WERI-Rb-1 (cell line): Measurements from ENCODE around the gene CCL13.

Experiments used
- DNase-seq: peaks from one replicate; pipeline ENCODE4 v3.0.0-alpha.2; 2020
- H3K27ac ChIP-seq: fragments of 250-450 bp; sonication (Bioruptor Pico); 2 replicates; pipeline ENCODE4 v1.5.1; 2020; ENCODE audit warnings: mild to moderate bottlenecking, moderate library complexity
- H3K27me3 ChIP-seq: fragments of 250-450 bp; sonication (Bioruptor Pico); 2 replicates; pipeline ENCODE4 v1.5.1; 2021; ENCODE audit warnings: mild to moderate bottlenecking, low read depth, moderate library complexity; ENCODE audit not compliant: insufficient read depth, severe bottlenecking
- H3K36me3 ChIP-seq: fragments of 250-450 bp; sonication (Bioruptor Pico); 2 replicates; pipeline ENCODE4 v1.5.1; 2020; ENCODE audit warnings: mild to moderate bottlenecking, moderate library complexity
- H3K4me3 ChIP-seq: 2 replicates; pipeline ENCODE4 v1.5.1; 2011; ENCODE audit warnings: low read depth, mild to moderate bottlenecking, control low read depth, low read length
- H3K9me3 ChIP-seq: fragments of 250-450 bp; sonication (Bioruptor Pico); 2 replicates; pipeline ENCODE4 v1.5.1; 2021; ENCODE audit warnings: mild to moderate bottlenecking, moderate library complexity; ENCODE audit not compliant: severe bottlenecking
- CTCF ChIP-seq: IDR thresholded peaks from 2 replicates; pipeline ENCODE4 v1.5.1; 2011; ENCODE audit warnings: low read depth, mild to moderate bottlenecking, control low read depth, inconsistent platforms, low read length

The CCL13 gene

GRCh38 chr17:34384822-34385605 lies 28.7 kb downstream of the CCL13 start:
- Histone ChIP-seq H3K27me3 (peaks cover 22% of the 10 kb centered on the region), H3K9me3 (no peaks in the 10 kb centered on the region), H3K36me3 (no peaks in the 10 kb centered on the region), H3K4me3 (no peak overlapping the region), H3K27ac (no peak overlapping the region)
- no peak for TF ChIP-seq CTCF
- DNase-seq, result no peak

DNA sequence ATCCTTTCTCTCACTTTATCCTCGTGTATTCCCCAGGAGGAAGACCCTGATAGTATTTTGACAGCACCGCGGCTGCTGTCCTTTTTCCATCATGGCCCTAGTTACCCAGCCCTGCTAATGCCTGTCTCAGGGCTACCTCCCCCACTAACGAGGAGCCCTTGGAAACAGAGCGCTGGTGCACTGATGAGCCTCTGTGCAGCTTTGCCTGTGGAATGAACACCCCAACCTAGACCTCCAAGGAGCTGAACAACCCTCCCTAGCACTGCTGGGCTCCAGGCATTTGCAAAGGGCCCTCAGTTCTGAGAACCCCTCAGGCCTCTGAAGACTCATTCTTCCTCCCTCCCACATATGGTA lies 30.0 kb downstream of the CCL13 start:
- TF ChIP-seq CTCF, result no peak
- no peaks in the 10 kb centered on the region for H3K9me3 ChIP-seq
- H3K27me3 ChIP-seq, result peaks cover 14% of the 10 kb centered on the region
- H3K4me3 ChIP-seq, result no peak overlapping the region
- DNase-seq, result no peak
- H3K36me3 ChIP-seq, result no peaks in the 10 kb centered on the region
- H3K27ac ChIP-seq, result no peak overlapping the region

DNA sequence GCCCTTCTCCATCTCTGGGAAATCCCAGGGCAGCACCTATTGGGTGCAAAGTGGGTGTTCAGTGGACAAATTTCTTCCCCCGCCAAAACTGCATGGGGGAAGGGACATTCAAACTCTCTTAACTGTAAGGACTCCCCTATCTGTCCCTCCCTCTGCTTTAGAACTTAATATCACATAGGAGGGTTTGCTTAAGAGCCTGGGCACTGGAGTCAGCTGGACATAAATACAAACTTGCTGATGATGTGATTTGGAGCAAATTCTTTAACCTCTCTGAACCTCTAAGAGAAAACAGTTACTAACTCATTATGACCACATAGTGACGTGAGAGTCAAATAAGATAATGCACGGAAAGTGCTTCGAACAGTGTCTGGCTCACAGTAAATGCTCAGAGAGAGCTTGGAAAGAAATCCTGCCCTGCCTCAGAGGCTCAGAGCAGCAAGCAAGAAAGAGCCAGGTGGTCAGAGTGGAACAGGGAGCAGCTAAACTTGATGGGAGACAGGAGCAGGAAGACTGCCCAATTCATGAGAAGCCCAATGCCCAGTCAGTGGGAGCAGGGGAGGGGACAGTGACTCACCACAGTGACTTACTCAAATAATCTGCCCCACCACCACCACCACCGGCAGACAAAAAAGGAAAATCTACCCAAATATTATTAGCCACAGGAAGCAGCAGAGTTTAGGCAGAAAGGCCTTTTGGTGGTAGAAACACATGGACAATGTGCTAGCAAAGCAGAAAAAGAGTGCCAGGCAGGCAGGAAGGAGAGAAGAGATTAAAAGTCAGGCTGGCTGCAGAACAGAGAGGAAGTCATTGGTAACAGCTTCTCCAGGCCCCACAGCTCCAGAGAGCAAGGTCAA lies 30.6 kb downstream of the CCL13 start:
- Histone ChIP-seq H3K36me3 (no peaks in the 10 kb centered on the region), H3K9me3 (no peaks in the 10 kb centered on the region), H3K4me3 (no peak overlapping the region), H3K27me3 (peaks cover 14% of the 10 kb centered on the region), H3K27ac (no peak overlapping the region)
- TF ChIP-seq CTCF, result no peak
- no peak for DNase-seq

DNA sequence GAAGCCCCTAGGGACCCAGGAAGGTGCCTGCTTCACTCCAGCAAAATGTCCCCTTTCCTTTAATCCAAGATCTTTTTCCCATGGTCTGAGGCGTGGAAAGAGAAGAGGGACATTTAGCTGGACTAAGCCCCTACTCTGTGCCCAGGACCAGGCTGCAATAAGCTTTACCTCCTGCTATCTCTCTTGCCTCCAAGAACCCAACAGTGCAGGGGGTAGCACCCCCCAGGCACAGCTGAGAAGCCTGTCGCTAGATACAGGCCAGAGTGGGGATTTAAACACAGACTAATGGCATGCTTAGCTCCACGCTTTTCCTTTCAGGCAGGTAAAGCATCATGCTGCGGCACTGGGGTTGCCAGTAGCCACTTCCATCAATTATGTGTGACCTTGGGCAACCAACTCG lies 31.3 kb downstream of the CCL13 start:
- H3K9me3 ChIP-seq, result no peaks in the 10 kb centered on the region
- H3K27me3 ChIP-seq, result peaks cover 14% of the 10 kb centered on the region
- no peak overlapping the region for H3K27ac ChIP-seq
- no peak overlapping the region for H3K4me3 ChIP-seq
- no peak for TF ChIP-seq CTCF
- no peaks in the 10 kb centered on the region for H3K36me3 ChIP-seq
- DNase-seq, result no peak

DNA sequence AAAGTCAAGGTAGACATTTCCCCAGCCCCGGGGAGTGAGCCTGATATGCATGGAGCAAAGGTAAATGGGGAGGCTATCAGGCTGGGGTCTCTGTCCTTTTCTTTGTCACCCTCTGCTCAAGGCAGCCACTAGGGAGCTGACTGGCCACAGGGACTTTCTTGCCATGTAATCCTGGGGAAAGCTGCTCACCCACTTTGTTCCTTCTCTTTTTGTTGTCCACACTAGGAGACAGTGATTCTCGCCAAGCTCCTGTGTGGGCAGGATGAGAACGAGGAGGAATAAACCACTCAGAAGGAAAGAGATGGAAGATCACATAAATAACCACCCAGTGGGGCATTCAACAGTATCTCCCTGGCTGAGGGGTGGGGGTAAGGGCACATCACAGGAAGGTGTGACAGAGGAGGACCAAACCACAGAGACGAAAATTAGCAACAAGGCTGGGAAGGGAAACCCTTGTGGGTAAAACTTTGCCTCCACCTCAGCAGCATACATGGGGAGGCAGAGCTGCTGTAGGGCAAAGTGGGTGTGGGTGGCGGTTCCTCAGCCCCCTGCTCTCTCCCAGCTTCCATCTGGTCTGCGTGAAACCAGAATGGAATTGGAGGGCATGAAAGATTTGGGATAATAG lies 33.0 kb downstream of the CCL13 start:
- peaks cover 8% of the 10 kb centered on the region for H3K27me3 ChIP-seq
- no peak overlapping the region for H3K4me3 ChIP-seq
- DNase-seq, result no peak
- no peaks in the 10 kb centered on the region for H3K36me3 ChIP-seq
- H3K27ac ChIP-seq, result no peak overlapping the region
- no peak for TF ChIP-seq CTCF
- H3K9me3 ChIP-seq, result no peaks in the 10 kb centered on the region
